Measurements from ENCODE around the gene FOXE3.

Gene FOXE3

DNA sequence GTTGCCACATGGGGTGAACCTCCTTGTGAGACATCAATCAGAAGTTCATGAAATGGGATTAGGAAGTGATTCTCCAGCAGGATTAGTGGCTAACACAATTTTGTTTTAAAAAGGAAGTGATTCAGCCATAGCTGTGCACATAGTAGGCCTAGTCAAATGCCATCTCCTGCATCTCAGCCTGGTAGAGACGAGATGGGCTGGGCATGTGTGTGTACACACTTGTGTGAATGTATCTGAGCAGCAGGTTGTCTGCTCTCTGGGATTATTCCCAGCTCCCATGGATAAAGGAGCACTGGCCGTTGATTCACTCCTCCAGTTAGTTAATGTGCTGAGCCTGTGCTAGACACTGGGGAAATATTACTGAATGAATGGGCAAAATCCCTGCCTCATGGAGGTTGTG is 2.0 kb downstream of the FOXE3 start:
- no peak overlapping the region for H3K4me3 ChIP-seq (ENCODE audit: low read depth, low read length)
- peaks cover 95% of the 10 kb centered on the region for H3K27me3 ChIP-seq (ENCODE audit: control insufficient read depth, insufficient read depth, low read length)
- no peaks in the 10 kb centered on the region for H3K36me3 ChIP-seq (ENCODE audit: control insufficient read depth, insufficient read depth, low read length)
- H3K9me3 ChIP-seq (ENCODE audit: control insufficient read depth, insufficient read depth, low read depth, low read length): no peaks in the 10 kb centered on the region
- no peak overlapping the region for H3K9ac ChIP-seq (ENCODE audit: low read length)
- no peaks in the 10 kb centered on the region for H3K4me1 ChIP-seq (ENCODE audit: control insufficient read depth, insufficient read depth, low read length)
- H3K27ac ChIP-seq (ENCODE audit: low read depth, low read length): no peak overlapping the region

DNA sequence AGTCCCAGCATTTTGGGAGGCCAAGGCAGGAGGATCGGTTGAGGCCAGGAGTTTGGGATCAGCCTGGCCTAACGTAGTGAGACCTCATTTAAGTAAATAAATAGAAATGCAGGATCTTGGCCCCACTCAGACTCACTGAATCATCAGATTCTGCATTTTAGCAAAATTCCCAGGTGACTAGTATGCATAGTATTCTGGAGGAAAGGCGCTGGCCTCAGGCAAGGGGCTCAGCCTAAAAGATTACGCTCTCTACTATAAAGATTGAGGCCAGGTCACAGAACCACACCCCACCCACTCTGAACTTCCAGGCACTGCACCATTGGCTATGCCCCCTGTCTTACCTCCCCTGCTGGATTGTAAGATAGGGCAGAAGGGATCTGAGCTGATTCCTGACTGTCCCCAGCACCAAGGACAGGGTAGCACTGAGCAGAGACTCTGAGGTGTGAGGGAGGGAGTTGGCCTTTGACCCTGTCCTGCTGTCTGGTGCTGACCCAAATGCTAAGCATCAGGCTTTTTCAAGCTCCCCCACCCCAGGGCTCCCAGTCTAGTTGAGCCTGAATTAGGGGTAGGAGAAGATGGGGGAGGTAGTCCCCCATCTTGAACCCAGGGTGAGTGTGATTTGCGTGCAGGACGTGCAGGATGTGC is 2.7 kb downstream of the FOXE3 start:
- Histone ChIP-seq H3K36me3 (ENCODE audit: control insufficient read depth, insufficient read depth, low read length) (no peaks in the 10 kb centered on the region), H3K9ac (ENCODE audit: low read length) (no peak overlapping the region), H3K4me3 (ENCODE audit: low read depth, low read length) (no peak overlapping the region), H3K4me1 (ENCODE audit: control insufficient read depth, insufficient read depth, low read length) (no peaks in the 10 kb centered on the region), H3K27ac (ENCODE audit: low read depth, low read length) (no peak overlapping the region), H3K27me3 (ENCODE audit: control insufficient read depth, insufficient read depth, low read length) (peaks cover 95% of the 10 kb centered on the region), H3K9me3 (ENCODE audit: control insufficient read depth, insufficient read depth, low read depth, low read length) (no peaks in the 10 kb centered on the region)

DNA sequence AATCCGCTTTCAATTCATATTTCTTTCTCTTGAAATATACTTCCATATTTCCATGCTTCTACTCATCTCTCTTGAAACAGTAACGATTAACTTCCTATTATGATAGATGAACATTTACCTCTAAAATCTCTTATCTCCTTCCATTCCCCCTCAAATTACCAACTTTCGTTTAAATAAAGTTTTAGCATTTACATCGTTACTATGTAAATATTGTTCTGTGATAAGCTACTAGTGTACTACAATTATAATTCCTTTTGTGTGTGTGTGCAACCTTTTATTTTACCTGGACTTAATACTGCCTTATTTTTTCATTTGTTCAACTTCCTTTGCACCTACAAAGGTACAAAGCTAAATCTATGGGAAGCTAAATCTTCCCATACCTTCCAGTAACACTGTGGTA is 4.5 kb downstream of the FOXE3 start:
- H3K36me3 ChIP-seq (ENCODE audit: control insufficient read depth, insufficient read depth, low read length): no peaks in the 10 kb centered on the region
- no peak overlapping the region for H3K4me3 ChIP-seq (ENCODE audit: low read depth, low read length)
- H3K27me3 ChIP-seq (ENCODE audit: control insufficient read depth, insufficient read depth, low read length): peaks cover 93% of the 10 kb centered on the region
- no peak overlapping the region for H3K27ac ChIP-seq (ENCODE audit: low read depth, low read length)
- no peaks in the 10 kb centered on the region for H3K9me3 ChIP-seq (ENCODE audit: control insufficient read depth, insufficient read depth, low read depth, low read length)
- 0 out of 2 replicates have a peak, but pooled peaks cover 4% of the 10 kb centered on the region for H3K4me1 ChIP-seq (ENCODE audit: control insufficient read depth, insufficient read depth, low read length)
- no peak overlapping the region for H3K9ac ChIP-seq (ENCODE audit: low read length)

DNA sequence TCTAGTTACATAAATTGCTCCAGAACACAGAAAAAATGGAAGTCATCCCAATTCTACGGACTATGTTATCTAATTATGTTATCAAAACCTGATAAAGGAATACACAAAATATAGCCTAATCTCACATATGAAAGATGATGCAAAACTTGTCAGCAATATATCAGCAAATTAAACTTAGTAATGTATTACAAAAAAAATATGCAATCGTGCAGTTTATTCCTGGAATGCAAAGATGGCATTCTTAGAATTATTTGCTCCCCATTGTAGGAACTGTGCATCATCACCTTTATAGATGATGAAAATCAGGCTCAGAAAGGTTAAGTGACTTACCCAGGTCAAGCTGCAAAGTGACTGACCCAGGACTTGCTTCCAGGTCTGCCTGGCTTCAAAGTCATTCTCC is 7.8 kb downstream of the FOXE3 start:
- peaks cover 92% of the 10 kb centered on the region for H3K27me3 ChIP-seq (ENCODE audit: control insufficient read depth, insufficient read depth, low read length)
- H3K4me1 ChIP-seq (ENCODE audit: control insufficient read depth, insufficient read depth, low read length): 0 out of 2 replicates have a peak, but pooled peaks cover 4% of the 10 kb centered on the region
- H3K36me3 ChIP-seq (ENCODE audit: control insufficient read depth, insufficient read depth, low read length): no peaks in the 10 kb centered on the region
- no peaks in the 10 kb centered on the region for H3K9me3 ChIP-seq (ENCODE audit: control insufficient read depth, insufficient read depth, low read depth, low read length)
- H3K9ac ChIP-seq (ENCODE audit: low read length): no peak overlapping the region
- H3K27ac ChIP-seq (ENCODE audit: low read depth, low read length): no peak overlapping the region
- no peak overlapping the region for H3K4me3 ChIP-seq (ENCODE audit: low read depth, low read length)

DNA sequence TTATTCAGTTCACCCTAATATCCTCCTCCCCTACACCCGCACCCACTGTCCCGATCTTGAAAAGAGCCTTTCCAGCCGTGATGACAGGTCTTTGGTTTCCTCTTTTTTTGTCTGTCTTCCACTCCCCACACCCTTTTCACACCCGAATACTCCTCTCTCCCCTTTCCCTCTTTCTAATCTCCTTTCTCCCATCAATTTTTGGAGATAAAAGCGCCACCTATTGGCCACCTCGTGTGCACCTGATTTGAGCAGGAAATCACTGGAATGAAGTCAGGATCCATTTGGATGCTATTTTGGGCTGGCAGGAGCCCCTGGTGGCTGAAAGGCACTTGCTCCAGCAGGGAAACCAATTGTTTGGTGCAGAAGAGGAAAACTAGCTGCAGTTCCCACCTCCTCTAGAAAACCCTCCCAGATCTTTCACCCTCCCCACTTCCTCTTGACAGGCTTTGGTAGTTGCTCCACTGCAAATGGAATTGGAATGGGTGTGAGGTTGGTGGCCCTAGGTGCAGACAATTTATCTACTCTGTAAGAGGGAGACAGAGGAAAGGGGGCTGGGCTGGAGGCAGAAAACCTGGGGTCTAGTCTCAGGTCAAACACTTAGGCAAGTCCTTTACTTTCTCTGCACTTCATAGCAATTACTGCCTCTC is 8.4 kb downstream of the FOXE3 start:
- peaks cover 92% of the 10 kb centered on the region for H3K27me3 ChIP-seq (ENCODE audit: control insufficient read depth, insufficient read depth, low read length)
- no peaks in the 10 kb centered on the region for H3K36me3 ChIP-seq (ENCODE audit: control insufficient read depth, insufficient read depth, low read length)
- 0 out of 2 replicates have a peak, but pooled peaks cover 4% of the 10 kb centered on the region for H3K4me1 ChIP-seq (ENCODE audit: control insufficient read depth, insufficient read depth, low read length)
- no peak overlapping the region for H3K9ac ChIP-seq (ENCODE audit: low read length)
- H3K4me3 ChIP-seq (ENCODE audit: low read depth, low read length): no peak overlapping the region
- no peak overlapping the region for H3K27ac ChIP-seq (ENCODE audit: low read depth, low read length)
- no peaks in the 10 kb centered on the region for H3K9me3 ChIP-seq (ENCODE audit: control insufficient read depth, insufficient read depth, low read depth, low read length)

DNA sequence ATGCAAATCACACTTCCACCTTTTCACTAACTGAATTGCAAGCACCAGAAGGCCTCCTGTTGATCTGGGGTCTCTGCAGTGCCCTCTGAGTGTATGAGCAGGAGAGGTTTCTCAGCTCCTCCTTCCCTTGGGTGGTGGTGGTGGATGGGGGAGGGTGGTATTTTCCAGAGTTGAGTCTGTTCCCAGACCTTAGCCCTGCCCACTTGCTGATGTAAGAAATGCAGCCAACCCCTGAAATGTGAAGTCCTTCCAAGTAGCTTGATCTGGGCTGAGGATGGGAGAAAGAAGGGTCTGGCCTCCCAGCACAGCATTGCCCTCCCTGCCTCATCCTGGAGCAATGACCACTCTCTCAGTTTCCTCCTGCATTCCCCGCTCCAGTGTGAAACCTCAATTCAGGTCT is 15.4 kb downstream of the FOXE3 start:
- no peaks in the 10 kb centered on the region for H3K36me3 ChIP-seq (ENCODE audit: control insufficient read depth, insufficient read depth, low read length)
- no peak overlapping the region for H3K9ac ChIP-seq (ENCODE audit: low read length)
- peaks cover 100% of the 10 kb centered on the region for H3K27me3 ChIP-seq (ENCODE audit: control insufficient read depth, insufficient read depth, low read length)
- H3K4me1 ChIP-seq (ENCODE audit: control insufficient read depth, insufficient read depth, low read length): peaks cover 41% of the 10 kb centered on the region
- H3K9me3 ChIP-seq (ENCODE audit: control insufficient read depth, insufficient read depth, low read depth, low read length): no peaks in the 10 kb centered on the region
- H3K27ac ChIP-seq (ENCODE audit: low read depth, low read length): no peak overlapping the region
- no peak overlapping the region for H3K4me3 ChIP-seq (ENCODE audit: low read depth, low read length)

DNA sequence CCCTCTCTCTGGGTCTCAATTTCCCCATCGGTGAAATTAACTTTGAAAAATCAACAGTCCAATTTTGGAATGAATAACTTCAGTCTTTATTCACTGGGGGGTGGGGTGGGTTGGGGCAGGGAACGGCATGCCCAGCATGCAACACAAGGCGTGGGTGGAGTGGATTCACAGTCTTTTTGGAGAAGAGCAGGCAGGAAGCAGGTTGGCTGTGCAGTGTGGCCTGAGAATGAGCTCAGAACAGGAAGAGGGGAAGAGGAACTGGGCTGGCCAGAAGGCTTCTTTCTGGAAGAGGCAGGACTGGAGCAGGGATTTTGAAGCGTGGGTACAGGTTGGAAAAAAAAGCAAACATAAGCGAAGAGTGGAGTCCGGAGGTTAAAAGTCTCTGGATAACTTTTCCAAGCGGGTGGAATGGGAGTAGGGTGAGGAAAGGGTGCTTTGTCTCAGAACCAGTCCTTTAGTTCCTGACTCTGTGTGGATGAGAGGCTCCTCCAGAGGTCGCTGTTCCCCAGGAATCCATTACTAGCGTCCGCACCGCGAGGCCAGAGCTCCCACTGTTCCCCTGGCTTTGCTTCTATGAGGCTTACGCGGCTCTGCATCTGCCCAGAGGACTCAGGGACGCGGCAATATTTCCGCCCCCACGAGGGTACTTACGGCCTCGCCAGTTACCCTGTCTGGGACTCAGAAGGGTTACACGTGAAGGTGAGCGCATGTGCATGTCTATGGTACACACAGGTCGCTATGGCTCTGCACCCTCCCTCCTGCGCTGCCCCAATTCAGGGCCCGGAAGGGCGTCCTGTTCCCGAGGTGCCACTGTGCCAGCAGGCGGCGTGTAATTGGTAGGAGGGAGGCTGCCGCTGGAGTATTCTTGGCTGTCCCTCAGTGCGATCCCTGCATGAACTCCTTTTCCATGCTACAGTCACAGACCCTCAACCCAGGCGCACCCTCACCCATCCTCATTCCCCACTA is 16.3 kb downstream of the FOXE3 start:
- peak overlapping the region; percentile 62 for H3K4me3 ChIP-seq (ENCODE audit: low read depth, low read length)
- H3K36me3 ChIP-seq (ENCODE audit: control insufficient read depth, insufficient read depth, low read length): no peaks in the 10 kb centered on the region
- no peak overlapping the region for H3K27ac ChIP-seq (ENCODE audit: low read depth, low read length)
- H3K4me1 ChIP-seq (ENCODE audit: control insufficient read depth, insufficient read depth, low read length): peaks cover 41% of the 10 kb centered on the region
- no peaks in the 10 kb centered on the region for H3K9me3 ChIP-seq (ENCODE audit: control insufficient read depth, insufficient read depth, low read depth, low read length)
- peaks cover 100% of the 10 kb centered on the region for H3K27me3 ChIP-seq (ENCODE audit: control insufficient read depth, insufficient read depth, low read length)
- no peak overlapping the region for H3K9ac ChIP-seq (ENCODE audit: low read length)

DNA sequence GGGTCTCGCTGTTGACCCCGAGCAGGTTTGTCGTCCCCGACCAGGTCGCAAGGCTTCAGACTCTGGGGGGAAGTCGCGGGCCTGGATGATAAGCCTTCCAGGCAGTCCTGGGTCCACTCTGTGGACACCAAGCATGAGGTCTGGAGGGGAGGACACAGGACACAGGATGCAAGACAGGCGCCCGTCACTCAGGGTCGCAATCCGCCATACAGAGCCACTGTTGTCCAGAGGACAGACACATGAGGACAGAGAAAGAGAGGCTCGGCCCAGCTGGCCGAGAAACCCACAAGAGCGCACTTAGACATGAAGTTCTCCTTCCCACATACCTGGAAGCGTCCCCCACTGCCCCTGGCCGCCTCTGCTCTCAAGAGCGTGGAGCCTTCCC is 16.9 kb downstream of the FOXE3 start:
- H3K4me3 ChIP-seq (ENCODE audit: low read depth, low read length): peak overlapping the region; percentile 62
- H3K9me3 ChIP-seq (ENCODE audit: control insufficient read depth, insufficient read depth, low read depth, low read length): no peaks in the 10 kb centered on the region
- H3K27ac ChIP-seq (ENCODE audit: low read depth, low read length): no peak overlapping the region
- no peak overlapping the region for H3K9ac ChIP-seq (ENCODE audit: low read length)
- H3K27me3 ChIP-seq (ENCODE audit: control insufficient read depth, insufficient read depth, low read length): peaks cover 100% of the 10 kb centered on the region
- no peaks in the 10 kb centered on the region for H3K36me3 ChIP-seq (ENCODE audit: control insufficient read depth, insufficient read depth, low read length)
- H3K4me1 ChIP-seq (ENCODE audit: control insufficient read depth, insufficient read depth, low read length): peaks cover 41% of the 10 kb centered on the region

DNA sequence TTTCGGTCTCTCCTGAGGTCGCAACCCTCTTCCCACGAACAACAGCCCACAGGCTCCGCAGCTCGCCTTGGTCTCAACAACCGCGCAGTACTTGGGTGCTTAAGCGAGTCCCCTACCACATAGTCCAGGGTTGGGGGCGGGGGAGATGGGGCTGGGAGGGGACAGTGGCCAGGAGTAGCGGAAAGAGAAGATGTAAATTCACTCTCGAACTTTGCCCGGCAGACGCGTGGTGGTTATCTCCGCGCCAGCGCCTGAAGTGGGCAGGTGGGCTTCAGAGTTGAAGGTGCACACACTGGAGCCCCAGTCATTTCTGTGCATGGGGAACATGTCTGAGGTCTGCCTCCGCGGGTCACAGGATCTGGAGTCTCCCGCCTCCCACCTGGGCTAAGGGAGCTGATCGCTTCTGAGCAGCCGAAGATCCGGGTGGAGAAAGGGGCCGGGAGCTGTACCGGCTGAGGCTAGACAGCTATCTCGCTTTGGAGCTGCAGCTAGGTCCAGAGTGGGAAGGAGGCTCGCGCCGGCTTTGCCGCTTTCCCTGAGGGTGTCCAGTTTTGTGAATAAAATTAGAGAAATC is 17.5 kb downstream of the FOXE3 start:
- no peaks in the 10 kb centered on the region for H3K36me3 ChIP-seq (ENCODE audit: control insufficient read depth, insufficient read depth, low read length)
- peaks cover 41% of the 10 kb centered on the region for H3K4me1 ChIP-seq (ENCODE audit: control insufficient read depth, insufficient read depth, low read length)
- no peaks in the 10 kb centered on the region for H3K9me3 ChIP-seq (ENCODE audit: control insufficient read depth, insufficient read depth, low read depth, low read length)
- peak overlapping the region; percentile 62 for H3K4me3 ChIP-seq (ENCODE audit: low read depth, low read length)
- H3K27ac ChIP-seq (ENCODE audit: low read depth, low read length): no peak overlapping the region
- H3K27me3 ChIP-seq (ENCODE audit: control insufficient read depth, insufficient read depth, low read length): peaks cover 100% of the 10 kb centered on the region
- peak overlapping the region; percentile 30 for H3K9ac ChIP-seq (ENCODE audit: low read length)

DNA sequence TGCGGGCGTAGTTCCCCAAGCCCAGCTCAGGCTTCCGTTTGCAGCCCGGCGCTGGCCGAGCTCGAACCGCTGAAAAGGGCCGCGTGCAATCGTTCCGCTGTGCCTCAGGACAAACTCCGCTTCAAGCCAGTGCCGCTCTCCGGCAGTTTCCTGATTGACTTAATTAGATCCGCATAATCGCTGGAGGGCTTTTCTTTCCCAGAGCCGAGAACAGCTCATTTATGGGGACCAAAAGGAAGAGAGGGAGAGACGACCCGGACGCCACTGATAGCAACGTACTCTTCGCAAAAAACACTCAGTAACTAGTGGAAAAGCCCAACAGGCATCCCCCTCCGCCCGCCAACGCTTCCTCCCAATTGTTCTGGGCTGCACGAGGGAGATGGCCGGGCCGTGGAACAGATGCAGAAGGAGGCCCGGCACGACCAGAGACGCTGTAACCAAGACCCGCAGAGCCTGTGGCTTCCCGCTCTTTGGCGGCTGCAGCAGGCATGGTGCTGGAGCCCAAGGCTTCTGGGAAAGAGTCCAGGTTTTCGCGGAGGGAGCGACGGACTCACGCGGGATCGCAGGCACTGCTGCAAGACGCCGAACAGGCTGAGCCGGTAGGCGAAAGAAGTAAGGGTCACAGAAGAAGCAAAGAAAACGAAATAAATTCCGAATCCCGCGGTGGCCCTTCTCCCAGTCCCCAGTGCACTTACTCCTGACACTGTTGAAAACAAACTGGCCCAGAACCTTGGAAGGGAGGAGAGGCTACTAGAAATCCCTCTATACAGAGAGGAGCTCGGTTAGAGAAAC is 18.2 kb downstream of the FOXE3 start:
- Histone ChIP-seq H3K36me3 (ENCODE audit: control insufficient read depth, insufficient read depth, low read length) (no peaks in the 10 kb centered on the region), H3K27me3 (ENCODE audit: control insufficient read depth, insufficient read depth, low read length) (peaks cover 100% of the 10 kb centered on the region), H3K9me3 (ENCODE audit: control insufficient read depth, insufficient read depth, low read depth, low read length) (no peaks in the 10 kb centered on the region), H3K9ac (ENCODE audit: low read length) (peak overlapping the region; percentile 30), H3K4me3 (ENCODE audit: low read depth, low read length) (peak overlapping the region; percentile 62), H3K4me1 (ENCODE audit: control insufficient read depth, insufficient read depth, low read length) (peaks cover 41% of the 10 kb centered on the region), H3K27ac (ENCODE audit: low read depth, low read length) (no peak overlapping the region)
